Stimulated activated CD4-positive, alpha-beta T cell treated with anti-CD3 and anti-CD28 coated beads, Interleukin-4, amount 100 ng/mL, for 4 hours (primary cell): Measurements from ENCODE around the gene DENND4B.

Source experiments
- DNase-seq, 2 experiments: peaks; one replicate each; pipeline ENCODE4 v3.0.0-alpha.2; 2020

Gene DENND4B

DNA sequence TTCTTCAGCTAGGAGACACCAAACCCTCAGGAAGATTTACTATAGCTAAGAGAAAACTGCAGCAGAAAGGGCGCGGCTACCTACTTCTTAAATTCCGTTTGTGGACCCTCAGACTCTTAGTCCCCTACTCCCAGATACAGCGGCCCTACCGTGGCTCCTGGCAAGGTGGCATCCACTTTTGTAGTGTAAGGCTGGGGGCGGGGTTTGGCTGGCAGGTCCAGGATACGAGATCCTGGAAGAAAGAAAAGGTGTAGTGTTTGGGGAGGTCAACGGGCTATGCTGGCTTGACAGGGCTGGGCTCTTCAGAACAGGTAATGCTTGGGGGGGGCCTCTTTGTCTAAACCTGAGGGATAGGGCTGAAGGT, 21.5 kb upstream of the DENND4B start:
- no peak for DNase-seq

DNA sequence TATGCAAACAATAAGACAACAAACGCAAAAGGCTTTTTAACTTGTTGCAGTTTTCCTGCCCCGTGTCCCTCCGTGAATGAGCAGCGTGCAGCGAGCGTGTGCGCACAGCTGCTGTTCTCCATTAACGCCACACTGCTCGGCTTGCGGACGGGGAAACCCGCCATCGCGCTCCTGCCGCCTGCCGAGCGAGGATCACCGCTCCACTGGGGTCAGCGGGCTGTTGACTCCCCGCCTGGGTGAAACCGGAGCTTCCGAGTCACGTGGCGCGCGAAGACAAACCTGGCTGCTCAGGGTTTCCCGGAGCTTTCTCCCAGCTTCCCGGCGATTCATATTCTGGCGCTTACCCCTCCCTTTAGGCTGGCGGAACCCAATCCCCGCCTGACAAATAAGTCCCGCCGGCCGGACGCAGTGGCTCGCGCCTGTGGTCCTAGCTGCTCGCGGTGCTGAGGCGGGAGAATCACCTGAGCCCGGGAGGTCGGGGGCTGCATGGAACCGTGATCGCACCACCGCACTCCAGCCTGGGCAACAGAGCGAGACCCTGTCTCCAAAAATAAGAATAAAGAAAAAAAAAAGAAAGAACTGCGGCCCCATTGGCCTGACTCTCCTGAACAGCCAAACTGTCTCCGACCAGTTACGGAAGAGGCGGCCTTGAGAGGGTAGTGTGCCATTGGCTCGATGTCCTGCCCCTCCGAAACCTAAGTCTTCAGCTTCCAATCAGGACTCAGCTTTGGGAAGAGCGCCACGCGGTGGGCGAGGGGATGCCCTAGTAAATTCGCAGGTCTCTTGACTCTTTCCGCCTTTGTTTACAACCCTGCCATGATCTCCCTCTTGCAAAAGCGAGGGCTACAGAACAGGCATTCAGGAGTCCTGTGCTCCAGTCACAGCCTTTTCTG, 20.8 kb upstream of the DENND4B start, which contains the start of gene CREB3L4:
CREB3L4 (plus strand) TSS at position 796 of the 893 bp plus-strand sequence. CDS start 624 bp downstream, outside the sequence.
- peak; percentile 67 to 79 for DNase-seq

DNA sequence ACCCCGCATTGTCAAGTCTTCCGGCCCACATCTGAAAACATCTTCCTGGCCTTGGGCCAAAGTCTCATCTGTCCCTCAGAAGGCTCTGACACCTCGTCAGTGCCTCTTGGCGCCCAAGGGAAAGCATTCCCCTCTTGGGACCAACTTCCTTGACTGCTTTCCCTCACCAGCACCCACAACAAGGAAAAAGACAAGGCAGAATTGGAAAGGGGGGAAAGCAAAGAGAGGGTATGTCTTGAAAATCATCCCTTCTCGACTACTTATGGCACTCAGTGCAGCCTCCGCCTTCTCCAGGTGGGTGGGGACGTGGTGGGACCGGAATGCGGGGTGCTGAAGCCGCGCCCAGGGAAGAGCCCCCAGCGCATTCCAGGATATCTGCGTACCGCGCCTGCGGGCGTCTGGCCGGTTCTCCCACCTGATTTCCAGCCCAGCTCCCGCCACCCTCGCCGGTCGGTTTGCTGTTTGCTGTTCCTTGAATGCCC, 17.4 kb upstream of the DENND4B start:
- no peak for DNase-seq

DNA sequence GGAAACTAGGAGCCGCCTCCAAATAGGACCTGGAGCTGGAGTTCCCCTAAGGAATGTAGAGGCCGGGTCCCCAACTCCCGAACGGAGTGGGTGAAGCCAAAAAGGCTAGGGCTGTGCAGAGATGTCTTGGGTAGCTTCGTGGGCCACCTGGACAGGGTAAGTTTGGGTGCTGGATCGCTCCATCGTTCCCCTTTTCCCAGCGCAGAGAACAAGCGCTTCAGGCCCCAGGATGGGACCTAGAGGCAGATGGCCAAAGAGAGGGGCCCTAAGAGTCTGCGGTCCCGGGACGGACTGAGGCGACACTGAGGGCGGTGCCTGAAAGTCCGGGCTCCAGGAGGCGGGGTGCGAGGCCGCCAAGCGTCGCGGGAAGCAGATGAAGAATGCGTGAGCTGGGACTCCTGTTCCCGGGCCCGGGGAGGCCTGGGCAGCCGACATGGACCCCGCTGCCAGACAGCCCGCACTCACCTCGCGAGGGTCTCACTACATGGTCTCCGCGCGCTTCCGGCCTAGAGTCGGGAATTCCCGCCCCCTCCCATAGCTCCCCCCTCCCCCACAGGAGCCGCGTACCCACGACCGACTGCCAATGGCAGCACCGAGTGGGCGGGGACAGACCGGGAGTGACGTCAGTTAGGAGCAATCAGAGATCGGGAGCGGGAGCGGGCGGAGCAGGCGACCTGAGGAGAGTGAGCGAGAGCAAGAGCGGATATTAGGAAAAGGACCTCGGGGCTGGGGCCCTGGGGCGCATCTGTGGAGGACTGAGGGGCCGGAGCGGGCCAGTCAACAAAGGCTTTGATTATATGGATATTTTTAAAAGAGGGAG, 16.7 kb upstream of the DENND4B start, which contains the start of gene SLC39A1:
SLC39A1 (minus strand) TSS at position 508 of the 820 bp plus-strand sequence. CDS start 822 bp downstream, outside the sequence.
- DNase-seq = peak; percentile 92 to 93

DNA sequence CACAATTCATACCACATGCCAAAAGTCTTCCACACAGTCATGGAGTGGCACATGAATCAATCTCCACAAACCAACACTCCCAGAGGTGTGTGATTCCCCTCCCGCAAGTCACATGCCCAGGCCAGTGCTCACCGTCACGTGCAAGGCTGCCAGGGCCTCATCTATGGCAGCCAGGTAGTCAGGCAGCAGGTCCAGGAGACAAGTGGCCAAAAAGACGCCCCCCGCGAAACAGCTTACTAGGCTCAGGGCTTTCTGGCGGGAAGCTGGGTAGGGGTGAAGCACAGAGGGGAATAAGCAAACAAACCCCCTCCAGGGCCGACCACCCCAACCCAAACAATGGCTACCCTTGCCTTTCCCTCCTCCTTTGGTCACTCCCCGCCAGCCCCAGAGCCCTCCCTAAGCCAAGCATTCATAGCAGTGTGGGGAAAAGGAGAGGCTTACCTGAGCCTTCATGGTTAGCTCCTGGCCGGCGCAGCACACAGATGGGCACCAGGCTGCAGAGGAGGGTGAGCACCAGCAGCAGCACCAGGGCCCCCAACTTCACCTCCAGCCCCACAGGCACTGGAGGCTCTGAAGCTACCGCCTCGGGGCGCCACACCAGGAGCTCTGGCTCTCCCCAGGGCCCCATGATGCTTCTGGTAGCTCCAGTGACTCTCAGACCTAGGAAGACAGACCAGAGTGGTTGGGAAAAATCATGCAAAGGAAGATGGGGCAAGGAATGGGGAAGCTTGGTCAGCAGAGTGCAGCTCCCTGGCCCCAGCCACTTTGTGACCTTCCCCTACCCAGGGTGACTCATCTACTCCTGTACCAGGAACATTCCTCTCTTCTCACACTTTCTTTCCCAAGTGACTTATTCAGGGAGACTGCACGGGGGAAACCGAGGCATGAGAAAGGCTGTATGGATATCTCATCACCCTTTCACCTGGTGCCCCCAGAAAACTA, 15.8 kb upstream of the DENND4B start:
- DNase-seq = no peak

DNA sequence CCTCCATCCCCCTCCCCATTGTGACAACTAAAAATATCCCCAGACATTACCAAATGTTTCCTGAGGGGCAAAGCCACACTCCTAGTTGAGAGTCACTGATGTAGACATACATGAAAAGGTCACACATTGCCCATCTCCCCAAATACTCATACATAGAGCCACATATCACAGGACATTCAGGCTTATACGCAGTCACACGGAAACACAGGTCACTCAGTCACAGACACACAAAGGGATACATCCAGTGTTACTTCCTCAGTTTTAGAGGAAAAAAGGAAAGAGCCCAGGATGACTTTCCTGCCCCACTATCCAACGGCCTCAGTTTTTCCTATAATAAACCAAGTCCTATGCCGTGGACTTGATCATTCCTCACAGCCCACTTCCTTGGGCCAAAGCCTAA, 14.9 kb upstream of the DENND4B start:
- DNase-seq = no peak

DNA sequence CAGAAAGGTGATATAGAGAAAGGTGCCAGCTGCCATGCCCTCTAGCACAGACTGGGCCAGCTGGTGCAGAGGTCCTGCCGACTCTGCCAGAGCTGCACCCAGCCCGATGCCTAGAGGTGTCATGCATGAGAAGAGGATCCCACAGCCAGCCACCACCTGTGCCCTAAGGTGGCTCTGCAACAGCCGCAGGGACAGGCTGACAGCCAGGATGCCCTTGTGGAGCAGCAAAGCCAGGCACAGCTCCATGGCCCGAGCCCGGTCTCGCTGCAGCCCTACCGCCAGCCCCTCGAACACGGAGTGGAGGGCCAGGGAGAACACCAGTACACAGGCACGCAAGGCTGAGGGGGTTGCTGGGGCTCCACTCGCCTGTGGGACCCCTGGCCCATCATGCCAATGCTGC, 13.7 kb upstream of the DENND4B start:
- DNase-seq = no peak

DNA sequence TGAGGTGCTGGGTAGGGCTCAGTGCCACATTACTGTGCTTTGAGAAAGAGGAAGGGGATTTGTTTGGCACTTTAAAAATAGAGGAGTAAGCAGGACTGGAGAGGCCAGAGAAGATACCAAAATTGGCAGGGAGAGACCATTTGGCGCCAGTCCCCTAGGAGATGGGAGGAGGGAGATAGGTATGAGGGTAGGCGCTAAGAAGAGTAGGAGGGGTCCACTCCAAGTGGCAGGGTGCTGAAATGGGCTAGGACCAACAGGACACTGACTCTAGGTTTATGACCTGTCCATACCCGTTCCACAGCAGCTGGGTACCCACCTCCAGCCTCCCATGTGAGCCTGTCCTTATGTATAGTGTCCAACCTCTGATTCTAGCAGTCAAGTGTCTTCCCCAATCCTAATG, 12.9 kb upstream of the DENND4B start:
- DNase-seq = no peak

DNA sequence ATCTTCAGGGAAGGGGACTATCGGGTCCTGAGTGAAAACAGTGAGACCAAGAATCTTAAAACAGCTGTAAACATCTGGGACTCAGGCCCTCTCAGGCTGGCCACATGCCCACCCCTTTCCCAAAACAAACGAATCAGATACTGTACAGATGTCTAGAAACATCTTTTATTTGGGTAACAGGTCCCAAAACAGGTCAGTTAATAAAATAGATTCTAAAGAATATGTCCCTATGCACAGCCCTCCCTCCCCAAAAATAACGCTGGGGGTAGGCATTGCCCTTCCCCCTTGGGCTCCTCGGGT, 12.4 kb upstream of the DENND4B start:
- no peak for DNase-seq

DNA sequence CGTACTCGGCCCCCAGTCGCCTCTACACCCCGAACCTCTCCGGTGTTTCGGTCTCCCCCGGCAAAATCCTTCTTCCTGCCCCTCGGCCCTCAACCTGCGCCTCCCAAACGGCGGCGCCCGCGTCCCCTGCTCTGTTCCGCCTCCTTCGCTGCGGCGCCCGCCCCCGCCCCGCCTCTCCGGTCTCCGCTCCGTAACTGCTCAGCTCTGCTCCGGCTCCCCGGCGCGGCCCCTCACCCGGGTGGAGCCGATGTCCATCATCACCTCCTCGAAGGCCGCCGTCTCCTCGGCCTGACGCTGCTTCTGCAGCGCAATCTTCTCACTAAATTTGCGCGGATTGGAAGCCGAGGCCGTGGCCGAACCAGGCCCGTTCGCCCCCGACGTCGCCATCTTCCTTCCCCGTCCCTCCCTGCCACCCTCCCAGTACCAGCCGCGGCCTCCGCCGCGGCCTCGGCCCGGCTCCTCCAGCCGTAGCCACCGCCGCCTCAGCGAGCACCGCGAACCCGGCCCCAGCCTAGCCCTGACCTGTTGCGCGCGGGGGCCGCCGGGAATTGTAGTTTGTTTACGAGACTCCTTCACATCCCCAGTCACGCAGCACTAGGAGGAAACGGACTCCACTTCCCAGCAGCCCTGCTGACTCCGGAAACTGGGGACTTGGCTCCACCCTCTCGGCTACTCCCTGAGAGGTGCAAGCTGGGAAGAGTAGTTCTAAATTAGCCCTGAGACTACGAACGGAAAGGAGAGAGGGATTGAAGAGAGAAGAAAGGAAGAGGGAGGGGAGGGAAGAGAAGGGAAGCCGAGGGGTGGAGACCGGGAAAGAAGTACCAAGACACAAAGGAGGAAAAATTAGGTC, 11.8 kb upstream of the DENND4B start, which contains the start of gene CRTC2:
CRTC2 (minus strand) TSS at position 502 of the 850 bp plus-strand sequence; CDS start at position 387, 115 bp downstream.
- peak; percentile 93 to 97 for DNase-seq

DNA sequence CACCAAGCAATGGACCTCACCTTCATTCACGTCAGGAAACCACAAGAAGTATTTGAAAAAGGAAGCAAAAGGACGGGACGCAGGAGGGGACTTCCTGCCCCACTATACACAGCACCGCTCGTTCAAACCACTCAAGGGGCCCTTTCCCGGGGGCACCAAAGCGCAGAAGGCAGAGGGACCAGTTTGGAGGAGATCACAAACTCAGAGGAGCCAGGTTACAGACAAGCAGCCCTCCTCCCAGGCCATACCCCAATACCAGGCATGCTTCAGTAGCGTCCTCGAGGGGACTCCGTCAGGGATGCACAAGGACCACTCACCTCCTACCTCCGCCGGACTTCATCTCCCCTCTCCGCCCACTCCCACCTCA, 11.2 kb upstream of the DENND4B start:
- DNase-seq = peak; percentile 23 to 26

DNA sequence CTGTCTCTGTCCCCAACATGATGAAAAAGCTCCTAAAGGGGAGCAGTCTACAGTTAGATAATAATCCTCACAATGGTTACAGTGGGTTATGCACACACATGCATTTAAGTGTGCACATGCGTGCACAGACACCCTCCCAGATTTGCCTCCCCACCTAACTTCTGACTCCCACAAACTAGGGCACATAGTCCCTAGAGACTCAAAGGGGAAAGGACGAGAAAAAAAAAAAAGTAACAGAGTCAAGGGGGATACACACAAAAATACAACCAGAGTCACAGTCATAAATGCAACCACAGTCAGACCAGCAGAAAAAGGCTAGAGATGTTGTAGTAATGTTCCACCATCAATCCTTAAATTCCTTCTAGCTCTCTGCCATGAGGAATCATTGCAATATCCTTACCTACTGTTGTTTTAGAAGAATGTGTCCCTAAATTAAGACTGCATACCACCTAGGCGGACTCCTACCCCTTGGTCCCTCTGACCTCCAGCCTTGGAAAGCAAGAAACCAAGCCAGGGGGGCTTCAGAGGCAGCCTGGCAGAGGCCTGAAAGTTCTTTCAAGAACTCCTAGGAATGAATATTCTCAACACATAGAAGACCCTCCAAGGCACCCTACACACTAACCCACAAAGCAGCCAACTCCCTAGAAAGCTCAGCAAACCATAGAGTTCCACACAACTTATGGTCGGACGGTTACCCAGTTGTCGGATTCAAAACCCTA, 10.6 kb upstream of the DENND4B start:
- no peak for DNase-seq

DNA sequence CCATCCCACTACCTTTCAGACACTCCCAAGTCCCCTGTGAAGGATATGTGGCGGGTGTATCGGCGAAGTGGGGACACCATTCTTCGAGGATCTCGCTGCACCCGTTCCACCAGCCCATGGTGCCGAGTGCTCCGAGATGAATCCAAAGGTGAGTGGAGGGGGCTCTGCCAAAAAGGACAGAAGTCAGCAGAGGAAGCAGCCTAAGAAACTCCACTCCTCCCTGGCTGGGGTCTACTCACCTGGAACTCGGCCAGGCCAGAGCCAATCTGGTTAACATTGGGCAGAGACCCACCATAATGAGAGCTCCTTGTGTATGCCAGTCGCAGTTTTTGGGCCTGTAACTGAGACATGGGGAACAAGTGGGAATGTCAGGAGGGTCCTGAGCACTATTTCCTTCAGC, 8.3 kb upstream of the DENND4B start:
- DNase-seq = no peak

DNA sequence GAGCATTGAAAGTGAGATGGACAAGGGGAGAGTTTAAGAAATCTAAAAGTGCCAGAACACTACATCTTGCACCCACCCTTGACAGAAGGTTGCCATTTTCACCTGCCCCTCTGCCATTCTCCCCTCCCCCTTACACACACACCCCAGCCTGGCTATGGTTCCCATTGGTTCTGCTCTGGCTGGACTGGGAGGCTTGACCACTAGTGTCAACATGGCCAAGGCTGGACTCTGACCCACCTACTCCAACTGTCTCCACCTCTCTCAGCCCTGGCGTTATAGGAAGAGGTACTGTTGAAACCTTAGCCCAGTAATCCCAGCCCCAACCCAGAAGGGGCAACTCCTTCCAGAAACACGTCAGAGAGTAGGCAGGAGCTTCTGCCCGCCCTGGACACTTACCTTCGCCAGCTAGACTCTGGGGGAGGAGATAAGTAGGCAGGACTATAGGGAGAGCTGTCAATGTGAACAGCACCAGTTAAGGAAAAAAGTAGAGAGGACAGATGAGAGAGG, 7.4 kb upstream of the DENND4B start:
- no peak for DNase-seq

DNA sequence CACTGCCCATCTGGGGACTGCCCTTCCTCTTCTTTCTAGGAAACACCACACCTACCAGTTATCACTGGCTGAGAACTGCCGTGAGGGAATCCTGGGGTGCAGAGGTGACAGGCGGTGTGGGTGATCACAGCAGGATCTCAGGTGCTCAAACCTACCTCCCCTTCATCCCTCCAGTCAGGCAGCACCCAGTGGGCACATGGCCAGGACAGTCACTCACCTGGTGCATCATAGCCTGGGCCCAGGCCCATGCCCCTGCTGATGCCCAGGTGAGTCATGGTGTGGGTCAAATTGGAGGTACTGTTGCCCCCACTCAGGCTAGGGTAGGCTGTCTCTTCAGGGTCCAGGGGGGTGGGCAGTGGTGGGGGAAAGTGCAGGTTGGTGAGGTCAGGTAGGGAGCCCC, 5.3 kb upstream of the DENND4B start:
- DNase-seq = no peak

DNA sequence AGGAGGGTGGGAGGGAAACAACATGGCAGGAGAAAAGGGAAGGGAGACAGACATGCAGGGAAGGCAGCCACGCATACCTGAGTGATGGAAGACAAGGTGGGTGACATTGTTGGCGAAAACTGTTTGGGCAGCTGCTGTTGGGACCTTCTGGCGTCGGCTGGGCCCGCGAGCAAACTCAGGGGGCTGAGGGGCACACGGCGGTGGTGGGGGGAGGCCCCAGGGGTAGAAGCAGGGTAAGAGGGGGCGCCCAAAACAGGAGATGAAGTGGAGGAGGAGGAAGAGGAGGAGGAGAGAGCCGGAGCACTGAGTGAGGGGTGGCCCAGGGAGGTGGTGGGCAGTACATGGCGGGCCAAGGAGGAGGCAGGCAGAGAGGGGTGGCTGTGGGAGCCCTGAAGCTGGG, 4.7 kb upstream of the DENND4B start:
- DNase-seq = no peak

DNA sequence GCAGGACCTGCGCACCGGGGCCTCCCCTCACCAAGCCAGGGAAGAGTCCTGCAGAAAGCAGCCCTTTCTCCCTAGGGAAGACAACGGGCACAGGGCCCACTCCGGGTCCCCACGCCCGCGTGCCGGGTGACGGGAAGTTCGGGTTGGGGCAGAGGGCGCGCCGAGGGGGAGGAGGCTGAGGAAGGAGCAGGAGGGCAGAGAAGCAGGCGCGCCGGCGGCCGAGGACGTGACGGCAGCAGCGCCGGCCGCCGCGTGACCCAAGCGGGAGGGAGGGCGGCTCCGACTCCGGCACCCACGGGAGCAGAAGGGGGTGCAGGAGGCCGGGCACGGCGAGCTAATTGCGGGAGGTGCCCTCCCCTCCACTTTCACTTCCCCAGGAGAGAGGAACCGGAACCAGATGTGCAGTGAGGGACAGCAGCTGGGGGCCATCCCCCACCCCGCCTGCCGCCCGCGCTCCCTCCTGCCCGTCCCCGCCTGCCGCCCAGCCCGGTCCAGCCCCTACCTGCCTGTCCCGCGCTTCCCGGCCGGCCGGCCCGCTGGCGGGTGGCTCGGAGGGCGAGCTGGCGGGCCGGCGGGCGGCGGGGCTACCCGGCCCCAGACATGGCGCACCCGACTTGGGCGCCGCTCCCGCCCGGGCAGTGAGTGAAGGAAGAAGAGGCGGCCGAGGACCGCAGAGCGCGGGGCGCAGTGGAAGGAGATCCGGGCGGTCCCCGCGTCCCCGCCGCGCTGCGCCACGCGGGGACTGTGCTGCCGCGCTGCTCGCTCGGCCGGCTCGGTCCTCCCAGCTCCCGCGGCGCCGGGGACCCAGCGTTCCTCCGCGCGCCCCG, 510 bp downstream of the DENND4B start:
- DNase-seq = peak; percentile 64 to 65

DNA sequence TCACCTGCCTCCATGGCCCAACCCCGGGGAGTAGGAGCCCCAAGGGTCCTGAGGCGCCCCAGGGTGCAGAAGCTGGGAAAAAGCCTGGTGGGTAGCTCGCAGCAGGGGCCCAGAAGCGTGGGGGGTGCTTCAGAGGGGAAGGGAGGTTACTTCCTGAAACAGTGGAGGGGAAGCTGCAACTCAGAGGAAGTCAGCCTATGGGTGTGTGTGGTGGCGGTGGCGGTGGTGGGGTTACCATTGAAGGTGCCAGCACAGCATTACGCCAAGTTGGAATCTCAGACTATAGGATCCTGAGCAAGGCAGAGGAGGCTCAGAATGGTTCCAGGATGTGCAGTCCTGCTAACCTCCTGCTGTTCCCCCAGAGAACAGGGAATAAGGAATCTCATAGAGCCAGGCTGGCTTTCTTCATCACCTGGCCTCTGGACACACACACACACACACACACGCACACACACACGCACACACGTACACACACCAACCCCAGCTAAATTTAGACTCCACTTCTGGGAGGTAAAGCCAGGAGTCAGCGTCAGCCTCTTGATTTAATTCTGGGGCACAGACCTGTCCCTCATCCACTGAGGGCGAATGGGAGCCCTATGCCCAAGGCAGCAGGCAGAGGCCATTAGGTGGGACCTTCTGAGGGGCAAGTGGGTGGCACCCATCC, 1.3 kb downstream of the DENND4B start:
- DNase-seq = peak; percentile 62 to 75

DNA sequence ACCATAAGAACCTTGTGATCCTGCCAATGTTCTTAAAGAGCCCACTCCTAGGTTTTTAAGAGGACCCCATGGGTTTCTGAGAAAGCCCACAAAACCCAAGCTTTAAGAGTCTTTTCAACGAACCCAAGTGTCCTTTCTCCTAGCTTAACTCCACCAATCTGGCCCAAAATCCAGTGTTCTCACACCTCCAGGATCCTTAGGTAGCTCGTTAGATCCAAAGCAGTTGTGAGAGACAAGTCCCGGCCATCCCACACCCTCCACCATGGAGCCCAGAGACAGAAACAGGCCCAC, 1.7 kb downstream of the DENND4B start:
- no peak for DNase-seq
